ENCODE data around the gene LLGL2.
"Not testable (repeated sequence)": the region's sequence is repeated elsewhere in the genome, so short reads cannot be mapped to it uniquely, and the experiment has no call there.

The LLGL2 gene

DNA sequence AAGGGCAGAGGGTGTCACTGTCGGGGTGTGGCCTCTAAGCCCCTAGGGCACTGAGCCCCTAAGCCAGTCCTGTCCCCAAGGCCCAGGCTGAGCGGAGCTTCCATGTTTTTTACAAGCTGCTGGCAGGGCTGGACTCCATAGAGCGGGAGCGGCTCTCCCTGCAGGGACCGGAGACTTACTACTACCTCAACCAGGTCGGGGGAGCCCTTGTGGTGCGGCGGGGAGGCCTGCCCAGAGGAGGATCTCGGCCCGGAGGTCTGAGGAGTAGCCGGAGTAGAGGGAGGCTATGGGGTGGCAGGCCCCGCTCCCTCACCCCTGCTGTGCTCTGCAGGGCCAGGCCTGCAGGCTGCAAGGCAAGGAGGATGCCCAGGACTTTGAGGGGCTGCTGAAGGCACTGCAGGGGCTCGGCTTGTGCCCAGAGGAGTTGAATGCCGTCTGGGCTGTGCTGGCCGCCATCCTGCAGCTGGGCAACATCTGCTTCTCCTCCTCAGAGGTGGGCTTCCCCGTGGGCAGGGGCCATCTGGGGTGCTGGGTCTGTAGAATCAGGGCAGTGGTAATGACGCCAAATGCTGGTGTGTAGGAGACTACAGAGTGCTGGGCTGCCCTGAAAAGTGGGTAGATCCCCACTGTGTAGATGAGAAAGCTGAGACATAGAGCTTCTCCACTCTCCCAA is 67.0 kb downstream of the LLGL2 start:
- DNase-seq, result no peak

DNA sequence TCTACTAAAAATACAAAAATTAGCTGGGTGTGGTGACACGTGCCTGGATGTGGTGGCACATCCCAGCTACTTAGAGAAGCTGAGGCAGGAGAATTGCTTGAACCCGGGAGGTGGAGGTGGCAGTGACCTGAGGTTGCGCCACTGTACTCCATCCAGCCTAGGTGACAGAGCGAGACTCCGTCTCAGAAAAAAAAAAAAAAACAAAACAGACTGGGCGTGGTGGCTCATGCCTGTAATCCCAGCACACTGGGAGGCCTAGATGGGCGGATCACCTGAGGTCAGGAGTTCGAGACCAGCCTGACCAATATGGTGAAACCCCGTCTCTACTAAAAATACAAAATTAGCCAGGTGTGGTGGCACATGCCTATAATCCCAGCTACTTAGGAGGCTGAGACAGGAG is 67.9 kb downstream of the LLGL2 start:
- DNase-seq, result not testable (repeated sequence)

DNA sequence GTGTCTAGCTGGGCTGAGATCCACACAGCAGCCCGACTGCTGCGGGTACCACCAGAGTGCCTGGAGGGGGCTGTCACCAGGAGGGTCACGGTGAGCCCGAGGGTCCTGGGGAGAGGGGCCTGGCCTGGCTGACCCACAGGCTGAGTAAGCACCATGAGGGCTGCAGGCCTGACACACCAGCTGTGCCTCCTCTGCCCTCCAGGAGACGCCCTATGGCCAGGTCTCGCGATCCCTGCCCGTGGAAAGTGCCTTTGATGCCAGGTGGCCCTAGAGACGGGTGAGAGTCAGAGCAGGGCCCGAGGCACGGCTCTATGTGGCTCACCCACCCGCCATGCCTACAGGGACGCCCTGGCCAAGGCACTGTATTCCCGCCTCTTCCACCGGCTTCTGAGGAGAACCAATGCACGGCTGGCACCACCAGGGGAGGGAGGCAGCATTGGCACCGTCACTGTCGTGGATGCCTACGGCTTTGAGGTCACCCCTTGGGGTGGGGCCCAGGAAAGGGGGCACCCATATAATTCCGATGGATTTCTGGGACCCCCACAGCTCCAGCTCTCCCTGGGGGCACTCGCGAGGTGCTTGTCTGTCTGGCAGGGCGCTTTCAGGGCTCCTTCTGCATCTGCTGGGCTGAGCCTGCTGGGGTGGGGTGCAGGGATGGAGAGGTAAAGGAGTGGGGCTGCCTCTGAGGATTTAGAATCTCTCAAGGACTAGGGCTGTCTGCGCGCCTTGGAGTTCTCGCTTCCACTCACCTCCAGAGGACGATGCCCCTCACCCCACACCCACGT is 69.2 kb downstream of the LLGL2 start:
- no peak for DNase-seq

DNA sequence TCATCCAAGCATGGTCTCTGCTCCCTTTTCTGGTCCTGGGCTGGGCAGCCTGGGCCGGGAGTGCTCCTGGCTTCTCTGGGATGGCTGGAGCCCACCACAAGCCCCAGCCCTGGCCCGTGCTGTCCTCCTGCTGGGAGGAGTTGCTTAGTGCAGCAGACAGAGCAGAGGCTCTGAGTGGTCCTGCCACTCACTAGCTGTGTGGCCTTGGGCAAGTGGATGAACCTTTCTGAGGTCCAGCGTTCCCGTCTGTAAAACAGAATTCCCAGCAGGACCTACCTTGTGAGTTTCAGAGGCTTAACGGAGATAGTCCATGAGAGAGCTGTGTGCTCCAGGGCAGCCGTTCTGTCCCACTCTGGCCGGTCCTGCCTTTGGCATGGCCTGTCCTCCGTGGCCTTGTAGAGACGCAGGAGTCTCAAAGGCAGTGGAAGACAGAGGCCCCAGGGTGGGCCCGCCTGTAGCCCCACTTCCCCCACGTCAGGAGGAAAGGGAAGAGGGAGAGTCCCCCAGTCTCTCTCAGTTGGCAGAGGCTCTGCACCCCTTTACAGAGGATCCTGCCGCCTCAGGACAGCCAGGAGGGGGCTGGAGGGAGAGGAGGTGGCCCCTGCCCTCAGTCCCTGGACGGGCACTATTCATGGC is 69.9 kb downstream of the LLGL2 start:
- DNase-seq, result no peak

GRCh38 chr17:75595920-75596313 is 70.4 kb downstream of the LLGL2 start:
- no peak for DNase-seq

DNA sequence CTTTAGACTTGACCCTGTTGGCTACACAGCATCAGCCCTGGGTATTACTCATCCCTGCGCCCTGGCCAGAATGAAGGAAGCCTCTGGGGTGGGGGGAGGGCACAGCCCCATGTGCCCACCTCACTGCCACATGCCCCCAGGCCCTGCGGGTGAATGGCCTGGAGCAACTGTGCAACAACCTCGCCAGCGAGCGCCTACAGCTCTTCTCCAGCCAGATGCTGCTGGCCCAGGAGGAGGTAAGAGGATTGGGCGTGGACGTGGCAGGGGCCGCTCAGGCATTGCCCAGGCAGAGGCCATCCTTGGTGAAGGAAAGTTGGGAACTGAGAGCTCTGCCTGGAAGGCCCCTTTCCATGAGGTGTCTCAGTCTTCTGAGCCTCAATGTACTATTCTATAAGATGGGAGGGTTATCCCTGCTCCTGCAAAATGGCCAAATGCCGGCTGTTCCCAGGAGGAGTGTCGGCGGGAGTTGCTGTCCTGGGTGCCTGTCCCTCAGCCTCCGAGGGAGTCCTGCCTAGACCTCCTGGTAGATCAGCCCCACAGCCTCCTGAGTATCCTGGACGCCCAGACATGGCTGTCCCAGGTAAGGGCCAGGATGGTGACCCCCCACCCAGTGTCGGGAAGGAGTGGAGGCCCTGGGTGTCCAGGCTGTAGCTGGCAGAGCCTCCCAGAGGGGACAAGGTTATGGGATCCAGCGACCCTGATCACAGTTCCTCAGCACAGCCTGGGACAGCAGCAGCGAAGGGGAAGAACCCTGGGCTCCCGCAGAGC is 71.0 kb downstream of the LLGL2 start:
- no peak for DNase-seq

DNA sequence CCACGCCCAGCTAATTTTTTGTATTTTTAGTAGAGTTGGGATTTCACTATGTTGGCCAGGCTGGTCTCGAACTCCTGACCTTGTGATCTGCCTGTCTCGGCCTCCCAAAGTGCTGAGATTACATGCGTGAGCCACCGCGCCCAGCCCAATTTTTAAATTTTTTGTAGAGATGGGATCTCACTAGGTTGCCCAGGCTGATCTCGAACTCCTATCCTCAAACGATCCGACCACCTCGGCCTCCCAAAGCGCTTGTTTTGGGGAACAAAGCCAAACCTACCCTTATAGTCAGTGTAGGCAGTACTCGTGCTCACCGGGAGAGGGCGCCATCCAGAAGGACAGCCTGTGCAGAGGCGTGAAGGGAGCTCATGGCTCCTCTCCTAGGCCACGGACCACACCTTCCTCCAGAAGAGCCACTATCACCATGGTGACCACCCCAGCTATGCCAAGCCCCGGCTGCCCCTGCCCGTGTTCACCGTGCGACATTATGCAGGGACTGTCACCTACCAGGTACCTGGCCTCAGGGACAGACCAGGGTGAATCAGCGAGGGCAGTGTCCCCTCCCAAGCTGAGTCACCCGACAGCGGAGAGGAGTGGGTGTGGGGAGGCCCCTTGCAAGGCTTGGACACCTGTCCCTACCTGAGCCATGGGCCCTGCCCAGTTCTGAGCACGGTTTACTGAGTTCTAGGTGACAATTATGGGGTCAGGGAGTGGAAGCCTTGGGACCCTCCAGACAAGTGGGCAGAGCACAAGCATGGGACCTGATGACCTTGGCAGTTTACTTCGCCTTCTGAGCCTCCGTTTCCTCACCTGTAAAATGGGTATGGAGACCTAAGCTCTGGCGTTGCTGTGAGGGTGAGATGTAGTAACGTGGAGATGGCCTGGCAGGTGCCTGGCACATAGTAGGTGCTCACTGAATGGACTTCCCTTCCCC is 75.8 kb downstream of the LLGL2 start:
- peak; percentile 56 to 63 for DNase-seq

DNA sequence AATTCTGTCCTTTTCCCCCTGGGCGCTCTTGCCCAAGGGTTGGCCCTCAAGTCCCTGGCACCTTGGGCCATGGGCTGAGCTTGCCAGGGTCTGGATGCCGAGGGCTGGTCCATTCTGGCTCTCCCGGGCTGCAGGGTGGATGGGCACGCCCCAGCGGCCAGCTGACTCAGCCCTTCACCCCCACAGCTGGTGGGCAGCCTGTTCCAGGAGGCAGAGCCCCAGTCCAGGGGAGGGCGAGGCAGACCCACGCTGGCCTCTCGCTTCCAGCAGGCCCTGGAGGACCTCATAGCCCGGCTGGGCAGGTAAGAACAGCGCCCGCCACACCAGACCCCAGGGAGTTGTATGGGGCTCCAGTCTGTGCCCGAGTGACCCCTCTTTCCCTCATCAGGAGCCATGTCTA is 77.1 kb downstream of the LLGL2 start:
- no peak for DNase-seq

- DNase-seq, result no peak
Measured at GRCh38 chr17:75603123-75603522, 77.6 kb downstream of the LLGL2 start.

DNA sequence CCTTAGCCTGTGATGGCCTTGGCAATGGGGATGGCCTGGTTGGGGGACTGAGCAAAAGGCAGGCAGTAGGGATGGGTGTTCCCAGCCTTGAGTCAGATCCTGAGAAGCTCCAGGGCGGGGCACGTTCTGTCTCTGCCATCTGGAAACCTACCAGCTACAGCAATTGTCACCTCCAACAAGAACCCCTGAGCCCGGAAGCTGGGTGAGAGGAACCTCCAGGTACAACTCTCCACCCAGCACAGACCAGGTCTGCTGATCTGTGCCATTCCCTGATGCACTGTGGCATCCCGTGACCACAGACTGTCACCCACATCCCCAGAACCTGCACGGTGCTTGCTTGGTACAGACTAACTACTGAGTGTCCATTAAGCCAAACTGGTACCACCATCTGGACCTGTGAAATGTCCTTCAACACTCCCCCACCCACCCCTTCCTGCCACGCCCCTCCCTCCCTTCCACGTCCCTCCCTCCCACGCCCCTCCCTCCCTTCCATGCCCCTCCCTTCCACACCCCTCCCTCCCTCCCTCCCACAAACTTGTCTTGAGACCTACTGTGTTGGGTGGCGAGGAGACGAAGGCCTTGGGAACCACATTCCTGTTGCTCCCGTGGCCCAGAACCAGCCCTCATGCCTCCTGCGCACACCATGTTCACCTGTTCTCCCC is 78.7 kb downstream of the LLGL2 start:
- no peak for DNase-seq

DNA sequence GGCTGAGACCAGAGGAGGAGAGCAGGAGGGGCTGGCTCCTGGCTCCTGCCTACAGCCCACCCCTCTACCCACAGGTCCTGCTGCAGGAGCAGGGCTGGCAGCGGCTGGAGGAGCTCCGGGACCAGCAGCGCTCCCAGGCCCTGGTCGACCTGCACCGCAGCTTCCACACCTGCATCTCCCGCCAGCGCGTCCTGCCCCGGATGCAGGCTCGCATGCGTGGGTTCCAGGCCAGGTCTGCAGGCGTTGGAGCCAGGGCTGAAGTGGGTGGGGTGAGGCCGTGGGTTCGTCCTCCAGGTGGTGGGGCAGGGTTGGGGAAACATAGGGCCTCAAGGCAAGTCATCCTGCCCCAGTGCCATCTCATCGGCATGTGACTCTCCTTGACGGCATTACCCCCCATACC is 80.3 kb downstream of the LLGL2 start:
- DNase-seq, result no peak

GRCh38 chr17:75607086-75607485 is 81.6 kb downstream of the LLGL2 start:
- no peak for DNase-seq

DNA sequence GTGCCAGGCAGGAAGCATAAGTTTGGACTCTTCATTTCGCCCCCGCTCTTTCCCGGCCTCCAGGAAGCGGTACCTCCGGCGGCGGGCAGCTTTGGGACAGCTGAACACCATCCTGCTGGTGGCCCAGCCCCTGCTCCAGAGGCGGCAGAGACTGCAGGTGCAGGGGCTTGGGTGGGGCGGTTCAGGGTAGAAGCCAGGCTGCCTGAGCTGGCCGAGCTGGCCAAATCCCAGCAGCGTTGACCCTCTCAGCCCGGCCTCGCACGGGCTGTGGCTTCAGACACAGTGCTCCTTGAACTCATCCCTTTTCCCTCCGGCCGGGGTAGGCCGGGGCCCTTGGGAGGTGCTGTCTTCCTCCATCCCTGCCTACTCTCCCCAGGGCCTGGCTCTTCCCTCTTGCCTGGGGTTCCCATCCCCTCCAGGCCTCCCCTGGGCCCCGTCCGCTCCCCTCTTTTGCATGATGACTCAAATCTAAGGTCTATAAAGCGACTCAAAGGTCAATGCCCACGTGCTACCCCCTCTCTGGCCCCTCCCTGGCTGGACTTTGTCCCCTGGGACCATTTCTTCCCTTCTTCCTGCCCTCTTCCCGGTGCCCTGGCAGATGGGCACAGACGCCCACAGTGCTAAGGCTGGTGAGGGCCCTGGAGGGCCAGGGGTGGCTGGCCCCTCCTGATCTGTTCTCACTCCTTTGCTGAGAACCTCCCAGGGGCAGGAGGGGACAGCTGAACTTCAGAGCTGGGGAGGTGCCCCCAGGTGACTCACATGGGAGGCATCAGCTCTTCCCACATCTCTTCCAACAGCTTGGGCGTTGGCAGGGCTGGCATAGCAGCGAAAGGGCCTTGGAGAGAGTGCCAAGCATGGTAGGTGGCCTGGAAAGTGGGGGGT is 84.8 kb downstream of the LLGL2 start:
- no peak for DNase-seq

GRCh38 chr17:75611851-75612429 is 86.4 kb downstream of the LLGL2 start:
- DNase-seq, result no peak

DNA sequence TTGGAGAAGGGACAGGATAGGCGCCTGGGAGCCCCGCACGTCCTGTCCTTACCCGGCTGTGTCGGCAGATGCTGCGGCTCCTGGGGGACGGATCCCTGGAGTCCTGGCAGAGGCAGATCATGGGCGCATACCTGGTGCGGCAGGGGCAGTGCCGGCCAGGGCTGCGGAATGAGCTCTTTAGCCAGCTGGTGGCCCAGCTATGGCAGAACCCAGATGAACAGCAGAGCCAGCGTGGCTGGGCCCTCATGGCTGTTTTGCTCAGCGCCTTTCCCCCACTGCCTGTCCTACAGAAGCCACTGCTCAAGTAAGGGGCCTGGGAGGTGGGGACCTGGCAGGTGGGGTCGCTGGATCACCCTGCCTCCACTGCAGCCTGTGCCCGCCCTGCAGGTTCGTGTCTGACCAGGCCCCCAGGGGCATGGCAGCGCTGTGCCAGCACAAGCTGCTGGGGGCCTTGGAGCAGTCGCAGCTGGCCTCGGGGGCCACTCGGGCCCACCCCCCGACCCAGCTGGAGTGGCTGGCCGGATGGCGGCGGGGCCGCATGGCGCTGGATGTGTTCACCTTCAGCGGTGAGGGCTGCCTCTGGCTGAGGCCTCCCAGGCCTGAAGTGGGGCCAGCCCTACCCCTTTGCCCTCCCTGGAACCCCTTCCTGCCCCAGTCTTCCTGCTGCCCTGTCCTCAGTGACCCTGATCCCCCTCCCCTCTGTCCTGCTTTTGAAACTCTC is 87.6 kb downstream of the LLGL2 start:
- DNase-seq, result no peak

- no peak for DNase-seq
Measured at GRCh38 chr17:75614006-75614405, 88.5 kb downstream of the LLGL2 start.

- DNase-seq, result no peak
Measured at GRCh38 chr17:75614556-75615270, 89.2 kb downstream of the LLGL2 start.

DNA sequence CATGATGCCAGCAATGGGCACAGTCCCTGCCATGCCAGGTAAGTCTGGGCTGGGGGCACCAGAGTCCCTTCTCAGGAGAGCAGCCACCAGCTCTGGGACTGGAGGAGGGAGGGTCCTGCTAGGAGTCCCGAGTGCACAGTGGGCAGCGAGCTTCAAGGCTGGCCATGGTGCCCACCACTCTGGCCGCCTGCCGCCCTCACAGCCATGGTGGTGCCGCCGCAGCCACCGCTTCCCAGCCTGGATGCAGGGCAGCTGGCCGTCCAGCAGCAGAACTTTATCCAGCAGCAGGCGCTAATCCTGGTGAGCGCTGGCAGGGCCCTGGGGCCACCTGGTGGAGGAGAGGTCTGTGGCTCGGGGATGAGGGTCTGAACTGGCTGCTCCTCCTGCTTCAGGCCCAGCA is 89.8 kb downstream of the LLGL2 start:
- DNase-seq, result no peak
